IPS-18c (cell line): Measurements from ENCODE around the gene CHRDL2.

ENCODE experiments used
- H3K4me3 ChIP-seq: 2 replicates; pipeline ENCODE4 v1.7.0; 2013; ENCODE audit warnings: low read depth, mild to moderate bottlenecking, low read length, moderate library complexity; ENCODE audit not compliant: insufficient read depth
- H3K9me3 ChIP-seq: one replicate; pipeline ENCODE4 v1.6.1; 2013; ENCODE audit warnings: mild to moderate bottlenecking, low read length, moderate library complexity; ENCODE audit not compliant: control insufficient read depth, insufficient read depth

CHRDL2 gene

DNA sequence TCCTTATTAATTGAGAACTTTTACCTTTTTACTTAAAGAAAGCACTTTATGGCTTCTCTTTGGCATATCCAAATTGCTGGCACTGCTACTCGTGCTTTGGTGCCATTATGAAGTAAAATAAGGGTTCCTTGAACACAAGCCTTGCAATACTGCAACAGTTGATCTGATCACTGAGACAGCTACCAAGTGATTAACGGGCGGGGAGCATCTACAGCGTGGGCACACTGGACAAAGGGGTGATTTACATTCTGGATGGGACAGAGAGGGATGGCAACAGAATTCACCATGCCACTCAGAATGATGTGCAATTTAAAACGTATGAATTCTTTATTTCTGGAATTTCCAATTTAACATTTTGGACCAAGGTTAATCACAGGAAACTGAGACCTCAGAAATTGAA, 7.7 kb downstream of the CHRDL2 start:
- H3K4me3 ChIP-seq, result no peak overlapping the region

DNA sequence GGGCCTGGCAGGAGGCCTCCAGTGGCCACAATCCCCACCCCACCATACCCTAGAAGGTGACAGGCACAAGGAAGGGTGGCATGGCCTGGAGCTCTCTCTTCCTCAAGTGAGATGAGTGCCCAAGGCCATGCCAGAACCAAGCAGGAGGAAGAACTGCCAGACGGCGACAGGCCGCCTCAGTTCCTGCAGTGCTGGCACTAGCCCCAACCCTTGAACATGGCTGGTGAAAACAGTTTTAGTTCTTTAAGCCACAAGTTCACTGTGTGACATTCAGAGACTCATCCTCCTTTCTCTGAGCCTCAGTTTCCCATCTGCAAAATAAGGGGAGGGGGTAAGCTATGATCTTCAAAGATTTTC, 9.8 kb downstream of the CHRDL2 start:
- Histone ChIP-seq H3K9me3 (no peaks in the 10 kb centered on the region), H3K4me3 (no peak overlapping the region)

More for the DNA sequence above, 7.7 kb downstream of the CHRDL2 start:
- H3K9me3 ChIP-seq, result no peaks in the 10 kb centered on the region

DNA sequence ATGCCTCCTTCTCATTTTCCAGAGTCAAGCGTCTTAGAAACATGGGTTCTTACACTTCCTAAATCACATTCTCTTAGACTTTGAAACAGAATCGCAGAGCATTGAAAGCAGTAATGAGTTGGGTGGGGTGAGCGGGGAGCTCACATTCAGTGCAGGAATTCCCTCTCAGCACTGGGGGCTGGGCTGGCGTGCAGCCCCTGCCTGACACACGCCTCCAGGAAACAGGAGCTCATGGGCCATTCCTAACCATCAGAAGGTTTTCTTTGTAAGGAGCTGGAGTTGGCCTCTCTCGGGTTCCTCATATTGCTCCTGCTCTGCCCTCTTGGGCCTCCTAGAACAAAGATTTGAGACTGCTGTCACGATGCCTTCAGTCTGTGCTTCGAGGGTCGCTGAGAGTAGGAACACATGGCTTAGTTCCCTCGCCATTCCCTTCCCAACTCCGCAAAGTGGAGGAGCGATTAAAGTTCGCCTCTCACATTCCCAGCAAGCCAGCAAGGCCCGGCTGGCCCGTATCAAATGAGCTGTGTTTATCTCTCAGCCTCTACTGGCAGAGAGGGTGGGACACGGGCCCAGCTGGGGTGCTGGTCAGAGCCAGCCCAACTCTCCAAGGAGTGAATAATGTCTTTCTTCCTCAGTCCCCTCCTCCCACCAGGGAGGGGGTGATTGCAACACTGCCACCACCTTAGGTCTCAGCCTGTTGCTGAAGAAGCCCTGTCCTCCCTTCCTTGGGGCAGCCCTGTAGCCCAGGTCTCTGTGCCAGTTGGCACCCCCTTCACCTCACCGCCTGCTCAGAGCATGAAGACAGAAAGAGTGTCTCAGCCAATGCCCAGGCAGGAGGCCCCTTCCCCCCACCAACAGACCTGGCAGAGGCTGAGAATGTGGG, 10.4 kb downstream of the CHRDL2 start:
- Histone ChIP-seq H3K4me3 (no peak overlapping the region), H3K9me3 (no peaks in the 10 kb centered on the region)

DNA sequence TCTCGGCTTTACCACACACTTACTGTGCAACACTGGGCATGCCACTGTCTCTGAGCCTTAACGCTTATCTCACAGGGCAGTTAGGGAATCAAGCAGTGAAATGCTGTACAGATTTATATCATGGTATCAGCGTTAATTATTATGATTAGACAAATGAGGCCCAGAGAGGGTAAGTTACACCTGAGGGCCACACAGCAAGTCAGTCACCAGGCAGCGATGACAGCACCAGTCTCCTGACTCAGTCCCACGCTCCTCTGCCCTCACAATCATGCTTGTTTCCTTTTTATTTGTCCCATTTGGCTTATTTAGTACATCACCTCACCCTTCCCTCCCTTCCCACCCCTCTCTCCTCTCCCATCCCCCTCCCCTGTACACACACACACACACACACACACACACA, 12.2 kb downstream of the CHRDL2 start:
- Histone ChIP-seq H3K9me3 (no peaks in the 10 kb centered on the region), H3K4me3 (no peak overlapping the region)

DNA sequence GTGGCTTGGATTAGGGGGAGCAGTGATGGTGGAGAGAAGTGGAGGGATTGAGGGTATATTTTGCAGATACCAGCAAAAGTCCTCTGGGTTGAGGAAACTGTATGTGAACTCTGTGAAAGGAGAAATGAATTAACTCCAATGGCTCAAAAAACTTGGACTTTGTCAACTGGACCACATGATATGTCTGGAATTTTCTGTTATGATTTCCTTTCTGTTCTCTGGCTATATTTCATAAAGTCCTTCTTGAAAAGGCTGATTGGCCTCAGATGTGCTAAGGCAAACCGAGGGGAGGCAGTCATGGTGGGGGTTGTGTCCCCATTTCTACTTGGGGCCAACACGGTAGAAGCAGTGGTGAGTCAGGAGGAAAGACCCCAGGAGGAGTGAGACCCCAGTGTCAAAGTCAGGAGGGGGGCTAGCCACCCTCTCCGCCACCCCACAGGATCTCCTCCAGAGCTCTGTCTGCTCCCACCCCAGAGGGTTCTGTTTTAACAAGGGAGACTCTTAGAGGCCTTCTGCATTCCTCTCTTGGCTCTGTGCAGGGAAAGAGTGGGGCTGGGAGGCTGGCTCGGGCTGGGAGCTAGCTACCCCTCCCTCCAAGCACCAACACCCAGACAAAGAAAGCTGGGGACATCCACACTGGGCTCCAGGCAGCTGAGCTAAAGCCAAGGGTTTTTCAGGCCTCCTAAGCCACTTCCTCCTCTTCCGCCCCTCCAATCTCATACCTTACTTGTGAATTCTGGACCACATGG, 13.8 kb downstream of the CHRDL2 start:
- no peaks in the 10 kb centered on the region for H3K9me3 ChIP-seq

DNA sequence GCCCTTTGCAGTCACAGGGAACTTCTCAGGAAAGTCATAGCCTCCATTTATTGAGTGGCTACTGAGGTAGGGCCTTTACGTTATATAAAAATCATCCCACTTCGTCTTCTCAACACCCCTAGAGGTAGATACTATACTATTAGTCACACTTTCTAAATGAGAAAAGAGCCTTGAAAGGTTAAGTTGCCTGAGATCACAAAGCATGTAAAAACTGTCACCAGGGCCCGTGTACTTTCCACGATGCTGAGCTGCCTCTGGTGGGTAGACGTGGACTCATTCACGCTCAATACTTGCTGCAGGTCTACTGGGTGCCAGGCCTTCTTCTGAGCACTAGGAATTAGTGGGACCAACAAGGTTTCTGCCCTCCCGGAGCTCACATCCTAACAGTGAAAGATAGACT, 16.3 kb downstream of the CHRDL2 start:
- Histone ChIP-seq H3K4me3 (no peak overlapping the region), H3K9me3 (no peaks in the 10 kb centered on the region)

More for the DNA sequence above, 13.8 kb downstream of the CHRDL2 start:
- H3K4me3 ChIP-seq, result no peak overlapping the region

DNA sequence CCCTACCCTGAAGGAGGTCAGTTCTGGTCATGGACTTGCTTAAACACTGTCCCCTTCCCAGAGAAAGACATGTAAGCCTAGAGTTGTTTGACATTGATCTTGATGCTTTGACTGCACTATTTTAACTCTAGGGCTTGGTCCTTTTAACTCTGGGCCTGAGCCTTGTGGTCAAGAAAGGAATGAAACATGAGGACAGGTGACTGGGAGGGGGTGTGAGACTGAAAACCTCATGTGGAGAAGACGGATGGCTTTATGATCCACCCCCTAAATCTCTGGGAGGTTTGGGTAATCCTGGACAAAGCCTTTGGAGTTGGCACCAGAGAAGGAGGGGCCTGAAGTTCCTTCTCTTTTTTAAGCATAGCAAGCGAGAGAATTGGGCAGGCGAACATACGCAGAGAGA, 17.5 kb downstream of the CHRDL2 start:
- H3K9me3 ChIP-seq, result no peaks in the 10 kb centered on the region
- no peak overlapping the region for H3K4me3 ChIP-seq

DNA sequence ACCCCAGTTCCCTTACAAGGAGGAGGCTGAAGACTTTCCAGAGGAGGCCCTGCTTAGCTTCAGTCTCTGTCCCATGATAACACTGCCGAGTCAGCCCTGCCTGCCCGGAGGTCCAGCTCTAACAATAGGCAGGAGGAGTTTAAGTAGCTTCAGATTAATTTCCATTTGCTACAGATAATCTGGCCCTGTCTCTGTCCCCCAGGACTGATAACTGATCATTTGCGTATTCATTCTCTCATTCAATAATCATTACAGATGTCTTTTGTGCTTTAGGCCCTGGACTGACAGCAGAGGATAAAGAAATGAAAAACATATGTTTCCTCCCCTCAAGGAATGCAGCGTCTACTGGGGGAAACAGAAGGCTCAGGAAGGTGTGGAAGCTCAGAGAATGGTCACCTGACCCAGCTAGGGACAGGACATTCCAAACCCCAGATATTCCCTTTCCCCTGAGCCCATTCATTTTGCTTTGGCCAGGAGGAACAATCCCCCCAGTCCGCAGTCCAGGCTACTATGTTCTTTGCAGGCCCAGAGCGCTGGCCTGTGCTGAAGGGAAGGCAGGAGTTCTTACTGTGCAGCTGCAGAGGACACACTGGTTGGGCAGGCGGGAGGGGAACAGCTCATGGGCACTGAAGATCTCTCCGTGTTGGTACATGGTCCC, 20.8 kb downstream of the CHRDL2 start:
- H3K4me3 ChIP-seq, result no peak overlapping the region
- H3K9me3 ChIP-seq, result no peaks in the 10 kb centered on the region

DNA sequence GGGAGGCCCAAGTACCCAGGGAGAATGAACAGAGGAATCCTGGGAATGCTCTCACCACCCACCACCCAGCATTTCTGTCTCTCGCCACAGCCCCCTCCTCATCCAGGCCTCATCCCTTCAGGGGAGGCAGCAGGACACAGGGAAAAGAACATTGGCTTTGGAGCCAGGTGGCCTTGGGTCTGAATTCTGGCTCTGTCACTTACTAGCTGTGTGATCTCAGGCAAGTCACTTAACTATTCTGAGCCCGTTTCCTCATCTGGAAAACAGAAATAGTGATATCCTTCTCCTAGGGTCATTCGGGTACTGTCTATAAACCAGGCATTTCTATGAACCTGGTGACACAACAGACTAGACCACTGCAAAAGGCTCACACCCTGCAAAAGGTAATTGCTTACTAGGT, 22.1 kb downstream of the CHRDL2 start:
- Histone ChIP-seq H3K9me3 (no peaks in the 10 kb centered on the region), H3K4me3 (no peak overlapping the region)

DNA sequence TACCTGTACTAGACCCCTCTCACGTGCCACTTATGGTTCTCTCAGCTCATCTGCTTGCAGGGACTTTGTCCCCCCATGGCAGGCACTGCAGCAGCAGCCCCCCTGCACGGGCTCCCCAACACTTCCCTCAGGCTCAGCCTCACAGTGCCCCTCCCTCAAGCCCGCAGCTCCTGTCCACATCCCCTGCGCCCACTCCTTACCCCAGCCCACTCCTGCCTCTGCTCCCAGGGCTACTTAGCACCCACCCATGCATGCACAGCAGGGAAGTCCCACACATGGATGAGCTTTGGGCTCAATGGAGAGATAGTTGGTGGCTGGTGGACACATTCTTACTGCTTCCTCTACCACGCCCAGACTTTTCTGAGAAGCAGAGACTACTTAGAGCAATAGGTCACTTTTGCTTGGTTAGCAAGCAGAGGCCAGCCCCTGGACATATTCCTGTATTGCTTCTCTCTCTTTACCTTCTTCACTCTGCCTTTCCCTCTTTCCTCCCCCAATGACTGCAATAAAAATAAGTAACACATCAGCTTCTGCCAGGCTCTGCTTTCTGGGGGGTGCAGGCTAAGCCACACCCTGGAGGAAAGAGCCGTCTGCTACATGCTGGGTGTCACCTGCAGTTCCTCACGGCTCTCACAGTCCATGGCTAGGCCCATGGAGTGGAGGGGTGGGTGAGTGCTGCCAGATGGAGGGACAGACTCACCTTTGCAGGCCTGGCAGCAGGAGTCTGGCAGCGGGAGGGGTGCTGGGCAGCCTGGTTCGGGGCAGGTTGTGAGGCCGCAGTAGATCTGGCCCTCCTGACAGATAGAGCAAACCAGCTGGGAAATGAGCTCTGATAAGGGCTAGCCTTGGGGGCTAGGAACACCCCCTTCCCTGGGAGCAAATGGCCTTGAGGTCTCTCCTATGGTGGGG, 23.4 kb downstream of the CHRDL2 start:
- Histone ChIP-seq H3K9me3 (no peaks in the 10 kb centered on the region), H3K4me3 (no peak overlapping the region)

DNA sequence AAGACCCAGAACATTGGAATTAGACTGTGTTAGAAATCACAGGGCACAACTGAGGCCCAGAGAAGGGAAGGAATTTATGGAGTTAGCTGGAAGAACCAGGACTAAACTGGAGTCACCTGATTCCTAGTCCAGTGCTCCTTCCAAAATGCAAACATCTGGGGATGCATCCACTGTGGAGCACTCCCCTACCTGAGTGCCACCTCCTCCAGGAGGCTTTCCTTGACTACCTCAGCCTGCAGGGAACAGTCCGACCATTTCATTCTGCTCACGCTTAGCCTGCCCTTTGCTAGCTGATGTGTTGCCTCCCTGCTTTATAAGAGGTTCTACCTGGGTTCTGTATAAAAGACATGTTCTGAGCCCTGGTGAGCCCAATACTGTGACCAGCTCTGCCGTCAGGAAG, 24.0 kb downstream of the CHRDL2 start:
- Histone ChIP-seq H3K4me3 (no peak overlapping the region), H3K9me3 (no peaks in the 10 kb centered on the region)

DNA sequence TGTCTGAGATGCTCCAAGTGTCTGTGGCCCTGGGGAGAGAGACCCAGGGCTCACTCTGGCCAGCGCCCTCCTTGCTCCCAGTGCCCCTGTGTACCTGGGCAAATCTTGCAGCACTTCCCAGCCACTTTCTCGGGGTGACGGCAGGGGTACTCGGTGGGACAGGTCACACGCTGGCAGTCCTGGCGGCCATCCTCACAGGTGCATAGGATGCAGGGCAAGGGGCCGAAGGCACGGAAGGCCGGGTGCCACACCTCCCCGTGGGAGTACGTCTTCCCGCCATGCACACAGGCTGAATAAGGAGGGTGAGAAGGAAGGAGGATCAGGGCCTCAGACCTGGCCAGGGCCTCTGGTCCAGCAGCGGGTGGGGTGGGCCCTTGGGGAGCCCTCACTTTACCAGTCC, 28.0 kb downstream of the CHRDL2 start:
- Histone ChIP-seq H3K9me3 (no peaks in the 10 kb centered on the region), H3K4me3 (no peak overlapping the region)

DNA sequence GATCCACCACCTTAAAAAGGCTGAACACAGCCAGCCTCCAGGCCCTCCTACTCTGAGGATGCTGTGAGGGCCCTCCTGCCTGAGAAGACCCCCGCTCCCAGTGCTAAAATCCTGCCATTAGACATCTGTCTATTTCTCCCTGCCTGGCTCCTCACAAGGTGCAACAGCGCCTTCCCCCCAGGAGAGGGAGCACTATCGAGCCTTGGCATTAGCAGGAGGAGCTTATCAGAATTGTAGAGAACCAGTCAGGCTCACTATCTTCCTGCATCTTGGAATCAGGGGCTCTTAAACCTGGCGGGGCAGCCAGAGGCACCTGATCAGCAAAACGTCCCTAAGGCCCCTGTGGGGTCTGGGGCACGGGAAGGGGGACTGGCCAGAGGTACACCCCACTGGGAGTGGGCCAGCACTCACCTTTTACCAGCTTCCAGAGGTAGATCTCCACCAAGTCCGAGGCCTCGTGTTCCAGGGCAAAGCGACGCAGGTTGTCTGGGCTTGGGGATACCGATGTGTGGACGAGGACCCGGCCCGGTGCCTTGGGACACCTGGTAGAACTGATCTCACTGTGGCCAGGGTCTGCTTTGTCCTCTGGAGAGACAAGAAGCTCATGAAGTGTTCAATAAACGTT, 28.7 kb downstream of the CHRDL2 start:
- Histone ChIP-seq H3K9me3 (no peaks in the 10 kb centered on the region), H3K4me3 (no peak overlapping the region)

DNA sequence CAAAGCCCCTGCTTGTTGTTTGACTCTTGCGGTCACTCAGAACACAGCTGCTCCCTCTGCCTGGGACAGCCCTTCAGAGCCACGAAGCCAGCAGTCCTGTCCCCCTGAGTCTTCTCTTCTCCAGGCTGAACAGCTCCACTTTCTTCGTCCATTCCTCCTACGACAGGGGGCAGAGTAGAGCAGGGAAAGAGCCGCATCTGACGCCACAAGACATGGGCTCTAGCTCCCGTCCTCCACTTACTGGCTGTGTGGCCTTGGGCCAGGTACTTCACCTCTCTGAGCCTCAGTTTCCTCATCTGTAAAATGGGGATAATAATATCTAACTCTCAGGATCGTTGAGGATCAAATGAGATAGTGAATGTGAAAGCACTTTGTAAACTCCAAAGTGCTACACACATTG, 29.9 kb downstream of the CHRDL2 start:
- no peak overlapping the region for H3K4me3 ChIP-seq
- no peaks in the 10 kb centered on the region for H3K9me3 ChIP-seq

DNA sequence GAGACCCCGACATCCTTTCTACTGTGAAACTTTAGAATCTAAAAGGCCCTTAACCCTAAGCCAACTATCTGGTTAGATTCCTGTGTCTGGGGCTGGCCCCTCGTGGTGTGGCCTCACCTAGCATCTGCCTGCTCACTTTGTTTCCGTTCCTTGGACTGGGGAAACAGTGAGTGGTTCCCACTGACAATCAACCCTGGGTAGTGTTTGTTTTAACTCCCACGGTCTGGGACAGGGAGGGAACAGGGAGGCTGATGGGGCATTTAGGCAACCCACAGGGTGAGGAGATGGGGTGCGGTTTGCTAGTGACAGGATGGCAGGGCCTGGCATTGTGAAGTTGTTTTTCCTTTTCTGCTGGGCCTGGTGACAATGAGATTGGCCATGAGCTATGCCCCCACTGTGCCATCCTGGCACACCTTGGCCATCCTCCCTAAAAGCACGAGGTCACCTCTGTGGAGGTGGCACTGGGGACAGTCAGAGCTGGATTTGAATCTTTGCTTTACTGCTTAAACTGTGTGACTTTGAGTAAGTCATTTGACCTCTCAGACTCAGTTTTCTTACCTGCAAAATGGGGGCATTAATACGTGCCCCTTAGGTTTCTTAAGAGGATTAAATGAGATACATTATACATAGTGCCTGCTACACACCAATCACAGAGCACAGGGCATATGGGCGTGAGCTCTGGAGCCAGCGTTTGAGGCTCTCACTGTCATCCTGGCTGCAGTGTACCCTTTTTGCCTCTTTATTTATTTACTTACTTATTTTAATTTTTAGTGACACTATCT, 31.4 kb downstream of the CHRDL2 start:
- Histone ChIP-seq H3K9me3 (no peaks in the 10 kb centered on the region), H3K4me3 (no peak overlapping the region)

DNA sequence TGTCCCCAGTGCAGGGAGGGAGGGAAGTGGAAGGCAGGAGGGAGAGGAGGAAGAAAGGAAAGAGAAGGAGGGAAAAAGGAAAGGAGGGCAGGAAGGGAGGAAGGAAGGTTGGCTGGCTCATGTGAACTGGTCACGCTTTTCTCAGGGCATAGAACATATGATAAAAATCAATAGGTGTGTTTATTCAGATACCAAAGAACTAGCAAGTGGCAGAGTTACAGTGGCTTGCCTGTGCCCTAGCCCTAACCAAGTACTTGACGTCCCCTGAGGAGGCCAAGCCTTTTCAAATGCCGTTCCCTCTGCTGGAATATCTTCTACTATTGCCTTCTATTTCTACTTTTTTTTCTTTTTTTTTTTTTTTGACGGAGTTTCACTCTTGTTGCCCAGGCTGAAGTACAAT, 33.5 kb downstream of the CHRDL2 start:
- H3K9me3 ChIP-seq, result no peaks in the 10 kb centered on the region
- no peak overlapping the region for H3K4me3 ChIP-seq
